ENCODE data around the gene COX7A1. TPM values are rescaled to one million over a fixed set of nuclear protein-coding genes. Genes with fewer than 3 reads are reported as not detected.
"Not testable (repeated sequence)": the region's sequence is repeated elsewhere in the genome, so short reads cannot be mapped to it uniquely, and the experiment has no call there.

COX7A1 gene
- total RNA-seq: 79.4 TPM
- long read RNA-seq, transcript COX7A1-201 (4 exons, 762 nt): major isoform, 22 of 26 reads
- long read RNA-seq, partial matches to known transcripts: 0 of 26 reads
- long read RNA-seq, other reads (novel, unspliced or antisense): 1 of 26 reads

DNA sequence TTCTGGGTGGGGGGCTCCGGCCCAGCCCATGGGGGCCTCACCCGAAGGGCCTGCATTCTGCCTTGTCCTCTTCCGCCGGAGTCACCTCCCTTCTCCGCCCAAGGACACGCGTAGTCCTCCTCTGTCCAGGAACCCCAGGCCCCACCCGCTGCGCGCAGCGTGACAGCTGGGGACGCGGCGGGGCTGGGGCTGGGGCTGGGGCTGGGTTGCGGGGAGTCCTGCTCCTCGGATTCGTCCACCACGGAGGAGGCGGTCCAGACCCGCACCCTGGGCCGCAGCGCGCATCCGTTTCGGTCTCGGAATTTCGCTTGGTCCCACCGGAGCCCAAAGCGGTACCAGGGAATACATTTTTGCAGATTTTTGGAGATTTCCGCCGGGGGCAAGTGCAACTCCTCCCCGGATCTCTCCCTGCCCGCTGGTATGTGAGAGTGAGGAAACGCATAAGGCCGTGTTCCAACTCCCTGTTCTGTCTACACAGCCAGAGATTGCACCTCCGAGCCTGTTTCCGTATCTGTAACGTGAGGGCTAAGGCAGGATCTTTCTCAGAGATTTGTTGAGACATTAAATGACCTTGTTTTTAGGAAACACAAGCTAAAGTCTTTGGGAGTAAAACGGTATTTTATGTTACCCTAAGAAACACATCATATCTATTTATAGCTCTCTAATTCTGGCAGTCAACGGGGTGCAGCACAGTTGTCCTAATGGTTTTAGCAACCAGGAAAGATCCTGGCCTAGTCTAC lies at the start of gene COX7A1:
TSS of gene COX7A1 (minus strand) at position 96 of the 740 bp plus-strand sequence. CDS start at position 56, 40 bp downstream.
- no peaks in the 10 kb centered on the region for H3K27me3 ChIP-seq
- peak within 1 kb of the TSS; percentile 58 for H3K4me3 ChIP-seq
- H3K36me3 ChIP-seq: peaks cover 35% of the 10 kb centered on the region
- ATAC-seq (peak; percentile 78), DNase-seq (peak; percentile 75)
- peaks cover 7% of the 10 kb centered on the region for H3K4me1 ChIP-seq
- peak within 1 kb of the TSS; percentile 95 for H3K27ac ChIP-seq
- H3K9me3 ChIP-seq: no peaks in the 10 kb centered on the region
- TF ChIP-seq, protein P1, sequence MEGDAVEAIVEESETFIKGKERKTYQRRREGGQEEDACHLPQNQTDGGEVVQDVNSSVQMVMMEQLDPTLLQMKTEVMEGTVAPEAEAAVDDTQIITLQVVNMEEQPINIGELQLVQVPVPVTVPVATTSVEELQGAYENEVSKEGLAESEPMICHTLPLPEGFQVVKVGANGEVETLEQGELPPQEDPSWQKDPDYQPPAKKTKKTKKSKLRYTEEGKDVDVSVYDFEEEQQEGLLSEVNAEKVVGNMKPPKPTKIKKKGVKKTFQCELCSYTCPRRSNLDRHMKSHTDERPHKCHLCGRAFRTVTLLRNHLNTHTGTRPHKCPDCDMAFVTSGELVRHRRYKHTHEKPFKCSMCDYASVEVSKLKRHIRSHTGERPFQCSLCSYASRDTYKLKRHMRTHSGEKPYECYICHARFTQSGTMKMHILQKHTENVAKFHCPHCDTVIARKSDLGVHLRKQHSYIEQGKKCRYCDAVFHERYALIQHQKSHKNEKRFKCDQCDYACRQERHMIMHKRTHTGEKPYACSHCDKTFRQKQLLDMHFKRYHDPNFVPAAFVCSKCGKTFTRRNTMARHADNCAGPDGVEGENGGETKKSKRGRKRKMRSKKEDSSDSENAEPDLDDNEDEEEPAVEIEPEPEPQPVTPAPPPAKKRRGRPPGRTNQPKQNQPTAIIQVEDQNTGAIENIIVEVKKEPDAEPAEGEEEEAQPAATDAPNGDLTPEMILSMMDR (IDR thresholded peaks at IDR 0.05): no peak
- intact Hi-C loops (cut with DNase I): no loop called here

DNA sequence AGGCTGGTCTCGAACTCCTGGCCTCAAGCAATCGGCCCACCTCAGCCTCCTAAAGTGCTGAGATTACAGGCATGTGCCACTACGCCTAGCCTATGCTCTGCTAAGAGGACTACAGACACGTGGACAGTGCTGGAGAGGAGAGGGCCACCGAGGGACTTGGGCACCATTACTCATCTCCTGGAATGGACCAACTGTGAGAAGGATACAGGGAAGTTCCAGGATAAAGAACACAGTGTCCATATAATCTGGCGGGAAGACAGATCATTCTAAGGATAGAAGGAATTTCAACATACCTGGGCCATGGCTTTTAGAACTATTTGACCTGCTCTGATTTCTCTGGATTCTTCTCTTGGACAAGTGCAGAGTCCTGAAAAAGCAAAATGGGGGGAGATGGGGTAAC lies 49.4 kb upstream of the COX7A1 start:
- intact Hi-C loops (cut with DNase I): no loop called here
- Histone ChIP-seq H3K4me1 (no peaks in the 10 kb centered on the region), H3K36me3 (no peaks in the 10 kb centered on the region), H3K27me3 (no peaks in the 10 kb centered on the region), H3K9me3 (no peaks in the 10 kb centered on the region), H3K4me3 (no peak overlapping the region), H3K27ac (no peak overlapping the region)
- TF ChIP-seq, protein P1 (IDR thresholded peaks at IDR 0.05): no peak
- no peak for DNase-seq
- no peak for ATAC-seq

DNA sequence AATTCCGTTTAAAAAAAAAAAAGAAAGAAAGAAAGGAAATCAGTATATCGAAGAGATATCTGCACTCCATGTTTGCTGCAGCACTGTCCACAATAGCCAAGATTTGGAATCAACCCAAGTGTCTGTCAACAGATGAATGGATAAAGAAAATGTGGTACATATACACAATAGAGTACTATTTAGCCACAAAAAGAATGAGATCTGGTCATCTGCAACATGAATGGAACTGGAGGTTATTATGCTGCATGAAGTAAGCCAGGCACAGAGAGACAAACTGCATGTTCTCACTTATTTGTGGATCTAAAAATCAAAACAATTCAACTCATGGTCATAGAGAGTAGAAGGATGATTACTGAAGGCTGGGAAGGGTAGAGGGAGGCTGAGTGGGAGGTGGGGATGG lies 45.9 kb upstream of the COX7A1 start:
- Histone ChIP-seq H3K27me3 (no peaks in the 10 kb centered on the region), H3K9me3 (no peaks in the 10 kb centered on the region), H3K27ac (no peak overlapping the region), H3K36me3 (peaks cover 21% of the 10 kb centered on the region), H3K4me3 (no peak overlapping the region), H3K4me1 (no peaks in the 10 kb centered on the region)
- ATAC-seq (no peak), DNase-seq (no peak)
- intact Hi-C loops (cut with DNase I): no loop called here
- TF ChIP-seq, protein P1 (IDR thresholded peaks at IDR 0.05): no peak

DNA sequence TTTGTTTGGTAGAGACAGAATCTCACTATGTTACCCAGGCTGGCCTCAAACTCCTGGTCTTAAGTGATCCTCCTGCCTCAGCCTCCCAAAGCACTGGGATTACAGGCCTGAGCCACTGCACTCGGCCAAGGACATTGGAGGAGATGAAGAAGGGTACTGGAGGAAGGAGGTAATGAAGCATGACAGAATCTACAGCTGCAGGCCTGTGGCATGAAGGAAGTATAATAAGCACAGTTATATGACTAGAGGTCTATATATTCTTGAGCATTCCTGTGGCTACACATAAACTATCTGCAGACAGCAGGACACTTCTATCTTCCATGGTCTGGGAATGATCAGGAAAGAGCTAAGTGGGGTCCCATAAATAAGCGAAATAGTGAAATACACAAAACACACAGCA lies 44.0 kb upstream of the COX7A1 start:
- H3K36me3 ChIP-seq: peaks cover 21% of the 10 kb centered on the region
- no peak for ATAC-seq
- H3K9me3 ChIP-seq: no peaks in the 10 kb centered on the region
- H3K4me3 ChIP-seq: no peak overlapping the region
- H3K27me3 ChIP-seq: no peaks in the 10 kb centered on the region
- no peak for DNase-seq
- TF ChIP-seq, protein P1 (IDR thresholded peaks at IDR 0.05): no peak
- no peak overlapping the region for H3K27ac ChIP-seq
- intact Hi-C loops (cut with DNase I): no loop called here
- no peaks in the 10 kb centered on the region for H3K4me1 ChIP-seq

DNA sequence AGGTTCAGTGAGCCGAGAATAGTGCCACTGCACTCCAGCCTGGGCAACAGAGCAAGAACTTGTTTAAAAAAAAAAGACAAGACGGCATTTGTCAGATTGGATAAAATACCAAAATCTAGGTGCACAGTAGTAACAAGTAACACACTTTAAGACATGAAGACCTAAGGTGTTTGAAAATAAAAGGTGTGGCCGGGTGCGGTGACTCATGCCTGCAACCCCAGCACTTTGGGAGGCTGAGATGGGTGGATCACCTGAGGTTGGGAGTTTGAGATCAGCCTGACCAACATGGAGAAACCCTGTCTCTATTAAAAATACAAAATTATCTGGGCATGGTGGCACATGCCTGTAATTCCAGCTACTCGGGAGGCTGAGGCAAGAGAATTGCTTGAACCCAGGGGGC lies 34.5 kb upstream of the COX7A1 start:
- intact Hi-C loops (cut with DNase I): not testable (repeated sequence)

DNA sequence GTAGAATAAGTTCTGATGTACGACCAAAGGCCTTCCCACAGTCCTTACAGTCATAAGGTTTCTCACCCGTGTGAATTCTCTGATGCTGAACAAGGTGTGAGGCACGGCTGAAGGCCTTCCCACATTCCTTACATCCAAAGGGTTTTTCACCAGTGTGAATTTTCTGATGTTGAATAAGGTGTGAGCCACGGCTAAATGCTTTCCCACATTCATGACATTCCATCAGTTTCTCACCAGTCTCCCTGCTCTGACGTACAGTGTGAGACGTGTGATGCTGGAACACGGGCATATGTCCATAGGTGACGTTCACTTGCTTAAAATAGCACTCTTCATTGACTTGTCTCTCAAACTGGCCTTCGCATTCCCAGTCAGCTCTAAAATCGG lies 31.0 kb upstream of the COX7A1 start:
- intact Hi-C loops (cut with DNase I): no loop called here
- no peaks in the 10 kb centered on the region for H3K27me3 ChIP-seq
- peaks cover 17% of the 10 kb centered on the region for H3K36me3 ChIP-seq
- H3K9me3 ChIP-seq: no peaks in the 10 kb centered on the region
- no peak for DNase-seq
- H3K4me3 ChIP-seq: no peak overlapping the region
- H3K27ac ChIP-seq: no peak overlapping the region
- ATAC-seq: no peak
- TF ChIP-seq, protein P1 (IDR thresholded peaks at IDR 0.05): no peak
- H3K4me1 ChIP-seq: no peaks in the 10 kb centered on the region

More for the DNA sequence above, 34.5 kb upstream of the COX7A1 start:
- H3K4me1 ChIP-seq, DNase-seq, ATAC-seq, H3K27me3 ChIP-seq, H3K27ac ChIP-seq, H3K9me3 ChIP-seq, H3K4me3 ChIP-seq: not testable (repeated sequence)
- H3K36me3 ChIP-seq: peaks cover 17% of the 10 kb centered on the region

Measured in upper lobe of right lung (tissue), 1 donor.